ENCODE results near the gene SPNS3.

SPNS3 gene

GRCh38 chr17:4509923-4510617 is 76.3 kb downstream of the SPNS3 start:
- no peak for DNase-seq (ENCODE audit: low read depth)

GRCh38 chr17:4510618-4510941 is 76.8 kb downstream of the SPNS3 start:
- DNase-seq (ENCODE audit: low read depth), result no peak

GRCh38 chr17:4511199-4511932 is 77.6 kb downstream of the SPNS3 start:
- no peak for DNase-seq (ENCODE audit: low read depth)

GRCh38 chr17:4512156-4513112 is 78.7 kb downstream of the SPNS3 start:
- no peak for DNase-seq (ENCODE audit: low read depth)

GRCh38 chr17:4513113-4514032 is 79.6 kb downstream of the SPNS3 start:
- DNase-seq (ENCODE audit: low read depth), result no peak

GRCh38 chr17:4514206-4514605 is 80.5 kb downstream of the SPNS3 start:
- no peak for DNase-seq (ENCODE audit: low read depth)

GRCh38 chr17:4514779-4515178 is 81.0 kb downstream of the SPNS3 start:
- DNase-seq (ENCODE audit: low read depth), result no peak

- DNase-seq (ENCODE audit: low read depth), result no peak
Measured at GRCh38 chr17:4515501-4515900, 81.8 kb downstream of the SPNS3 start.

GRCh38 chr17:4516735-4517134 is 83.0 kb downstream of the SPNS3 start:
- DNase-seq (ENCODE audit: low read depth), result no peak

GRCh38 chr17:4518901-4519300 is 85.2 kb downstream of the SPNS3 start:
- DNase-seq (ENCODE audit: low read depth), result no peak

GRCh38 chr17:4519361-4519788 is 85.6 kb downstream of the SPNS3 start:
- no peak for DNase-seq (ENCODE audit: low read depth)

GRCh38 chr17:4520060-4520893 is 86.5 kb downstream of the SPNS3 start:
- DNase-seq (ENCODE audit: low read depth), result no peak

GRCh38 chr17:4520894-4521600 is 87.3 kb downstream of the SPNS3 start:
- no peak for DNase-seq (ENCODE audit: low read depth)

- no peak for DNase-seq (ENCODE audit: low read depth)
Measured at GRCh38 chr17:4522661-4523060, 88.9 kb downstream of the SPNS3 start.

GRCh38 chr17:4523946-4524345 is 90.2 kb downstream of the SPNS3 start:
- no peak for DNase-seq (ENCODE audit: low read depth)

- DNase-seq (ENCODE audit: low read depth), result no peak
Measured at GRCh38 chr17:4525691-4526397, 92.1 kb downstream of the SPNS3 start.

GRCh38 chr17:4527134-4527533 is 93.4 kb downstream of the SPNS3 start:
- DNase-seq (ENCODE audit: low read depth), result no peak

GRCh38 chr17:4527566-4528125 is 93.9 kb downstream of the SPNS3 start:
- no peak for DNase-seq (ENCODE audit: low read depth)

- no peak for DNase-seq (ENCODE audit: low read depth)
Measured at GRCh38 chr17:4529533-4530152, 95.9 kb downstream of the SPNS3 start.
